ENCODE data around the gene MOSPD3. TPM values are rescaled to one million over a fixed set of nuclear protein-coding genes. Genes with fewer than 3 reads are reported as not detected.

MOSPD3 gene
- total and polyA plus RNA-seq, 2 of the 13 experiments (the other 11 are each of a cell fraction or from before 2014, with no cell fraction given), result 7.6 to 8.8 TPM

DNA sequence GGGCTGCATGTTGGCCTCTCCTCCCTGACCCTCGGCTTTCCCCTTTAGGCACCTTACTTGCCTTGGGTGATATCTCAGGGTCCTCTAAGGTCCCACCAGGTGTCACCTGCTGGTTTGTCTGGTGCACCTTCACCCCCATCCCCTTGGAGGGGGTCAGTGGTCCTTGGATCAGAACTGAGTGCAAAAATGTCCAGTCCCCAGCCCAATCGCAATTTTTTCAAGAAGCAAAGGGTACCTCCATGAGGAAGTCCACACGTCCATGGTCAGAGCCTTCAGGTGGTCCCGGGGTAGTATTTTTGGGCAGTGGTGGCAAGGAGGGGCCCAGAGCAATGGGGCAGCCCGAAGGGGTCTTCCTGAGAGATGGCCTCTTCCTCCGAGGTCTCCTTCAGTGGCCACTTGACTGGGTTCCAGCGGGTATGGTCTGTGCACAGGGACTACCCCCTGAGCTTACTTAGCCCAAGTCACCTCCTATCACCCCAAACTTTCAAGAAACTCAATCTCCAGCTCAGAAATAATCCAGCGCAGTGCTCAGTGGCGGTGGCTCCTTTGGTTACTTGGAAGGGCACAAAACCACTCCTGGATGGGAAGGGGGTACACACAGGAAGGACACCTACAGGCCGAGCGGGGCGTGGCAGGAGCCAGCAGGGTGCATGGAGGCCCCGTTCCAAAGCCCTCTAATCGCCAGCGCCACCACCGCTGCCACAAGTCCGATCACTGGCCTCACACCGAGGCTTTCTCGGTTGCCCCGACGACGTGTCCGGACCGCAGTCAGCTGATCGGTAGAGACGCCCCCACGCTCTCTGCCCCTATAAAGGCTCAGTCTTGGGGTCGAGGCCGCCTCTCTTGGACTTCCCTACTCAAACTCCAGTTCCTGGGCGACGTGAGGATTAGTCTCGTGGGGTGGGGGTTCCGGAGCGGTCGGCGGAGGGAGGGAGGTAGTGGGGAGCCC lies 43.2 kb upstream of the MOSPD3 start (continued):
- TF ChIP-seq, protein P1, sequence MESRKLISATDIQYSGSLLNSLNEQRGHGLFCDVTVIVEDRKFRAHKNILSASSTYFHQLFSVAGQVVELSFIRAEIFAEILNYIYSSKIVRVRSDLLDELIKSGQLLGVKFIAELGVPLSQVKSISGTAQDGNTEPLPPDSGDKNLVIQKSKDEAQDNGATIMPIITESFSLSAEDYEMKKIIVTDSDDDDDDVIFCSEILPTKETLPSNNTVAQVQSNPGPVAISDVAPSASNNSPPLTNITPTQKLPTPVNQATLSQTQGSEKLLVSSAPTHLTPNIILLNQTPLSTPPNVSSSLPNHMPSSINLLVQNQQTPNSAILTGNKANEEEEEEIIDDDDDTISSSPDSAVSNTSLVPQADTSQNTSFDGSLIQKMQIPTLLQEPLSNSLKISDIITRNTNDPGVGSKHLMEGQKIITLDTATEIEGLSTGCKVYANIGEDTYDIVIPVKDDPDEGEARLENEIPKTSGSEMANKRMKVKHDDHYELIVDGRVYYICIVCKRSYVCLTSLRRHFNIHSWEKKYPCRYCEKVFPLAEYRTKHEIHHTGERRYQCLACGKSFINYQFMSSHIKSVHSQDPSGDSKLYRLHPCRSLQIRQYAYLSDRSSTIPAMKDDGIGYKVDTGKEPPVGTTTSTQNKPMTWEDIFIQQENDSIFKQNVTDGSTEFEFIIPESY (CRISPR knock-in tag; IDR thresholded peaks at IDR 0.05), result peak; percentile 31; the same call in 1 of the 2 replicates
- peak; percentile 97 for TF ChIP-seq ZNF318 (CRISPR knock-in tag; IDR thresholded peaks at IDR 0.05)
- TF ChIP-seq HMGXB3 (CRISPR knock-in tag; IDR thresholded peaks at IDR 0.05; ENCODE audit: borderline replicate concordance), result peak; percentile 79; the same call in 1 of the 2 replicates
- TF ChIP-seq, protein P2, sequence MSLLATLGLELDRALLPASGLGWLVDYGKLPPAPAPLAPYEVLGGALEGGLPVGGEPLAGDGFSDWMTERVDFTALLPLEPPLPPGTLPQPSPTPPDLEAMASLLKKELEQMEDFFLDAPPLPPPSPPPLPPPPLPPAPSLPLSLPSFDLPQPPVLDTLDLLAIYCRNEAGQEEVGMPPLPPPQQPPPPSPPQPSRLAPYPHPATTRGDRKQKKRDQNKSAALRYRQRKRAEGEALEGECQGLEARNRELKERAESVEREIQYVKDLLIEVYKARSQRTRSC (CRISPR knock-in tag; IDR thresholded peaks at IDR 0.05; ENCODE audit: low read depth), result no peak
- TF ChIP-seq GTF2F1 (IDR thresholded peaks at IDR 0.05; ENCODE audit: low read length), result no peak; the same call in 1 of the 2 replicates
- peak; percentile 92 for TF ChIP-seq CCAR2 (optimal IDR thresholded peaks at IDR 0.05; ENCODE audit: low read depth, low read length)
- TF ChIP-seq ZSCAN22 (CRISPR knock-in tag; IDR thresholded peaks at IDR 0.05), result no peak; the same call in 1 of the 2 replicates
- TF ChIP-seq THAP7 (CRISPR knock-in tag; IDR thresholded peaks at IDR 0.05), result peak; percentile 21
